NCI-H446 (cell line): Measurements from ENCODE around the gene TRMT2B.
"Not testable (repeated sequence)": the region's sequence is repeated elsewhere in the genome, so short reads cannot be mapped to it uniquely, and the experiment has no call there.

Source experiments
- DNase-seq, 2 experiments: peaks; one replicate each; lab custom pipeline; 2025; lab: John Stamatoyannopoulos, UW

Gene TRMT2B

DNA sequence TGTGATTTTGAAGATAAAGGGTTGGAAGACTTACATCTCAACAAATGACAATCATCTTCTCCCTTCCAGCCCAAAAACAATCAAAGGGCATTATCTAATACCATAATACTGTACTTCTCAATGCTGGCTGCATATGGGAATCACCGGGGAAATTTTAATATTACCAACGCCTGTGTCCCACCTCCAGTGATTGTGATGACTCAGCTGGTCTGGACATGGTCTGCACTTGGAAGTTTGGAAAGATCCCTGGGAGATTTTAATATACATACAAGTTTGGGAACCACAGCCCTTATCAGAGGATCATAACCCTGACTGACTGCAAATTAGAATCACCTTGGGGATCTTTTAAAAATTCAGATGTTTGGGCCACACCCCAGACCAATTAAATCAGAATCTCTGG lies 52.5 kb downstream of the TRMT2B start:
- DNase-seq: no peak

DNA sequence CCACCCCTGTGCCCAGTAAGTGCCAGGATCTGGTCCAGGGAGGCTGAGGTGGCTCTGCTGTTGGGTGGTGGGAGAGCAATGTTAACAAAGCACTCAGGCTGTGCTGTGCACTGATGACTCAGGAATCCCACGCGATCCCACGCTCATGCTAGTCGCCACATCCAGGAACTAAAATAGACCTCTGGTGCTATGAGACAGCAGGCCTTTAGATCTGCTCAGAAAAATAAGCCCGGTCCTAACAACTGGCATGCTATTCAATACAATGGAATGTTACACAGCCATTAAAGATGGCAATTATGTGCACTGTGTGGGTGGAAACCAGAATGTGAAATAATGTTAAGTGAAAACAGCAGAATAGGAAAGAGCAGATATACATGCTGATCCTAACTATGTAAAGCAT lies 56.4 kb downstream of the TRMT2B start:
- no peak for DNase-seq

DNA sequence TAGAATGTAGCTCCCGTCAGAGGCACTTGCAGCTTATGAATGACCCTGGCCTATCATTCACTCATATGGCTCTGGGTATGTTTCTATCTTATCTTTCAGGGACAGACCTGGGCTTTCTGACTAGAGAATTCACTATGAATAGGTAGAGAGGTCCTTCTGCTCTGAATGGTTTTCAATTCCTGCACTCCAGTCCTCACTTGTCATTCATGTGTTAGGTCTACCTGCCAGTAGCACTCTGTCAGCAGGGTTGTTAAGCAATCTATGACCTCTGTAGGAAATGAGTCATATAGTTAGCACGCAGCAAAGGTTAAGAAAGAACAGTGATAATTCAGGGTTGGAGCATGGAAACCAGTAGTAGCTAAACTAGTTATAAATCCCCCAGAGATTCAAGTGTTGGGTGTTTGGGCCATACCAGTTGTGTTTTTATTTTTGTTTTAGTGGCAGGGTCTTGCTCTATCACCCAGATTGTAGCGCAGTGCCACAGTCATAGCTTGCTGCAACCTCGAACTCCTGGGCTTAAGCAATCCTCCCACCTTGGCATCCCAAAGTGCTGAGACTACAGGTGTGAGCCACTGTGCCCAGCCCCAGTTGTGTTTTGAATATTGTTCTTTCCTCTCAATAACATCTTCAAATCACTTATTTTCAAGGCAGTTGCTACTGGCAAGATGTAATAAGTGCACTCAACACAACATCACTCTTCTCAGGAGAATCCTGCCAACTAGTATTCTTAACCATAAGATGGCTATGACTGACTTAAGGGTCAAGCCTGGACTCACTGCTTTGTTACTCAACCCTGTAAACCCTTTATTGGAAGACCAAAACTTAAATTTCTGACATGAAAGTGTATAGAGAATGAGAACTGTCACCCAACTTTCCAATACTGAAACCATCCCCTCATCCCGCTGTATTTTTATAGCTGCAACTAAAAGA lies 57.3 kb downstream of the TRMT2B start:
- no peak for DNase-seq

DNA sequence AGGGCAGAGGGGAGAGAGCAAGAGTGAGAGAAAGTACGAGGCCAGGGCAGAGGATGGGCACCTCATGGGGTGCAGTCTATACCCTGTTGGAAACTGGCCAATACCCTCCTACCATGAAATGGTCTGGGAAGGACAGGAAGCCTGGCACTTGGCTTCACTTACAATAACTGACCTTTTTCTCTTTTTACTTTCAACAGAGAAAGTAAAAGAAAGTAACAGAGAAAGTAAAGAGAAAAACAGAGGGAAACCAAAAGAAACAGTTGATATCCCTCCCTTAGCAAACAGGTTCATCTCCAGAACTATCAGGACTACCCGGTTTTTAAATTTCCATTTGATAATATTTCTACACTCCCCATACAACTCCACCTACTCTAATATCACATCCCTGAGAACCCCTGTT lies 61.8 kb downstream of the TRMT2B start:
- no peak for DNase-seq

DNA sequence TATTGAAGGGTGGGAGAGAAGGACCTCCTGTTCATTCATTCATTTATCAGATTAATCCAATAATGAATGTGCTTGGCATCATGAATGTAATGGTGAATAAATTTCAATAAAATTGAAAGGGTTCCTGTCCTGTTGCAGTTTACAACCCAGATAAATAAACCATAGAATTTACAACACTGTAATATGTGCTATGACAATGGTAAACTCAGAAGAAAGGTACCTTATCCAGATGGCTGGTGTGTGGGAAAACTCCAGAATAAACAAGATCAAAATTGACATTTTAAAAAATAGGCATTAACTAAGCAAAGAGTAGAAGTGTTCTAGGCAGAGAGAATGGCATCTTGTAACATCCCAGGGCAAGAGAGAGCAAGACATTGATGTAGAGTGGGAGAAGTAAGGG lies 67.1 kb downstream of the TRMT2B start:
- DNase-seq: no peak

DNA sequence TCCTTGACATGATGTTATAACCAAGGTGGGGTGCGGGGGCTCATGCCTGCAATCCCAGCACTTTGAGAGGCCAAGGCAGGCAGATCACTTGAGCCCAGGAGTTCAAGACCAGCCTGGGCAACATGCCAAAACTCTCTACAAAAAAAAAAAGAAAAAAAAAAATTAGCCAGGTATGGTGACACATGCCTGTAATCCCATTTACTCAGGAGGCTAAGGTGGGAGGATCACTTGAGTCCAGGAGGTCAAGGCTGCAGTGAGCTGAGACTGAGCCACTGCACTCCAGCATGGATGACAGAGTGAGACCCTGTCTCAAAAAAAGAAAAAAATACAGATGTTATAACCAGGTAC lies 70.4 kb downstream of the TRMT2B start:
- not testable (repeated sequence) for DNase-seq

DNA sequence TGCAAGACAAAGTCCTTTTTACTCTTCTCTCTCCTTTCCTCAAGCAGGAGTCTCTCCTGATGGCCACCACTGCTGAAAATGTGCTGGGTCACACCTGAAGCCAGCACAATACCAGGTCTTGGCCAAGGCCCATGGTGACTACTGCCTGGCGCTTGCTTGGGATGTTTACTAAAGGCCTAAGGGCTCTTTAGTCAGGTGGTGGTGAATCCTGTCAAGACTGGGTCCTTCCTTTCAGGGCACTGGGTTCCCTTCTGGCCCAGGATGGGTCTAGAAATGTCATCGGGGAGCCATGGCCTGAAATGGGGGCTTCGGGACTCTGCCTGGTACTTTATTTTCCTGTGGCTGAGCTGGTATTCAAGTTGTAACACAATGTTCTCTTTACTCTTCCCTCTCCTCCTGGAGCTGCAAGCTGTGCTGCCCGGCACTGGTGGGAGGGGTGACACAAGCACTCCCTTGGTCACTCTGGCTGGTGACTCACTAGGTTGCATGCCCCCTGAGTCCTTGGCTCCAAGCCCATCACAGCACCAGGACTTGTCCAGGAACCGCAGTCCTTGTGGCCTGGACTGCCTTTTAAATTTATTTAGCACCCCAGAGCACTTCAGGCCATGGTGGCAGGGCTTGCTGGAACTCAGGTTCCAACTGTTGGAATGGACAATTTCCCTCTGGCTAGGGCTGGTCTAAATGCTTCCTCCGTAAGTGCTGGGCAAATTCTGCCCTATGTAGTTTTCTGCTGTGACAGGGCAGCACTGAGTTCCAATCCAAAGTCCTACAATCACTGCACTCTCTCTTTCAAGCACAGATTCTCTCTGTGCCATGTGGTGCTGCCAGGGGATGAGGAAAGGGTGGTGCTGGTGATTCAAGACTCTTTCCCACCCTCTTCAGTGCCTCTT lies 71.1 kb downstream of the TRMT2B start:
- DNase-seq: no peak

DNA sequence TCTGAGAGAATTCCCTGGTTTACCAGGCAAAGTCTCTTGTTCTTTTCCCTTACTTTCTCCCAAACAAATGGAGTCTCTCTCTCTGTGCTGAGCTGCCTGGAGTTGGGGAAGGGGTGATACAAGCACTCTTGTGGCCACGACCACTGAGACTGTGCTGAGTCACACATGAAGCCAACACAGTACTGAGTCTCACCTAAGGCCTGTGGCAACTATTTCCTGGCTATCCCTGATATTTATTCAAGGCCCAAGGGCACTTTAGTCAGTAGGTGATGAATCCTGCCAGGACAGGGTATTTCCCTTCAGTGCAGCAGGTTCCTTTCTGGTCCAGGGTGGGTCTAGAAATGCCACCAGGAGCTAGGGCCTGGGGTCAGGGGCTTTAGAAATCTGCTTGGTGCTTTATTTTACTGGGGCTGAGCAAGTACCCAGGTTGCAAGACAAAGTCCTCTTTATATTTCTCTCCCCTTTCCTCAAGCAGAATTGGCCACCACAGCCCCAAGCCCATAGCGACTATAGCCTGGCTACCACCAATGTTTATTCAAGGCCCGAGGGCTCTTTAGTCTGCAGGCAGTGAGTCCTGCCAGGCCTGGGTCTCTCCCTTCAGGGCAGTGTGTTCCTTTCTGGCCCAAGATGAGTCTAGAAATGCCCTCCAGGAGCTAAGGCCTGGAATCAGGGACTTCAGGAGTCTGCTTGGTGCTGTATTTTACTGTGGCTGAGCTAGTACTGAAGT lies 71.9 kb downstream of the TRMT2B start:
- DNase-seq: no peak

DNA sequence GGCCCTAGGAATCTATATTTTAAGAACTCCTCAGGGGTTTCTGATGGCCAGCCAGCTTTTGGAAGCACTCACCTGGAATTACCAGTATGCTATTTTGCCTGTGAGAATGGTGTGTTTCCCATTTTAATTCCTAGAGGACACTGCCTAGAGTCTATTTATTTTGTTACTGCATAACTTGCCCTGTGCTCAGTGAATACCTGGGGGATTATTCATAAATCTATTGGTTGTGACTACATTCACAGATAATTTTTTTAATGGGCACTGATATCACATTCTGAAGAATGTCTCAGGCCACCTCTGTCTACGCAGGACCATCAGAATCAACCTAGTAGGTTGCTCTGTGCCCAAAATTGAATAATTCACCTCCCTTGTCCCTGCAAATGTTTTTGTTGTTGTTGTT lies 75.7 kb downstream of the TRMT2B start:
- DNase-seq: no peak

DNA sequence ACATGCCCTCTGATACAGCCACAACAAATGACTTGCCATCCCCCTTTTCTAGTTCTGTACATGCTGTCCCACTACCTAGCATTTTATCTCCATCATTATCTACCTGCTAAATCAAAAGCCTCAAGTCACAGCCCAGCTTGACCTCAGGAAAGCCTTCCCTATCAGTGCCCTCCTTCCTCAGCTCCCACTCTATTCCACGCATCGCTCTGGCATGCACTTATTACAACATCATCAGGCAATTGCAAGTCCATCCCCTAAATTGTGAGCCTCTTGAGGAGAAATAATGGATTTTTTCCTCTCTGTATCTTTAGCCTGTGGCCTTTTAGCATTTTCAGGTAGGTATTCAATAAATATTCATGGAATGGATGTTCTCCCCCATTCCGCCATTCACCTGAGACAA lies 76.7 kb downstream of the TRMT2B start:
- no peak for DNase-seq

DNA sequence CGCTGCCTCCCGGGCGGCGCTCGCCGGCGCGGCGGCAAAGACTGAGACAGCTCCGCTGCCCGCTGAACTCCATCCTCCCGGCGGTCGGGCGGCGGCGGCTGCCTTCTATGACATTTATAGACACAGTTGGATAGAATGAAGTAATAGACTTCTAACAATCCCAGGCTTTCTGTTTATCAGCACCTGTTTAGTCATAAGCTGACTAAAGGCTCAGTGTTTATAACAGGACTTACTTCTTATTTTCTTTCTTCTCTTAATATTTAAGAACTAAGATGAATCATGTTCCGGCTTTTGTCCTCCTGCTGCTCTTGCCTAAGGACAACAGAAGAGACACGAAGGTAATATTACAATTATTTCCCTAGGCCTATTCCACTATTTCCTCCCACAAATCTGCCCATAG lies 78.5 kb downstream of the TRMT2B start:
- DNase-seq: no peak

DNA sequence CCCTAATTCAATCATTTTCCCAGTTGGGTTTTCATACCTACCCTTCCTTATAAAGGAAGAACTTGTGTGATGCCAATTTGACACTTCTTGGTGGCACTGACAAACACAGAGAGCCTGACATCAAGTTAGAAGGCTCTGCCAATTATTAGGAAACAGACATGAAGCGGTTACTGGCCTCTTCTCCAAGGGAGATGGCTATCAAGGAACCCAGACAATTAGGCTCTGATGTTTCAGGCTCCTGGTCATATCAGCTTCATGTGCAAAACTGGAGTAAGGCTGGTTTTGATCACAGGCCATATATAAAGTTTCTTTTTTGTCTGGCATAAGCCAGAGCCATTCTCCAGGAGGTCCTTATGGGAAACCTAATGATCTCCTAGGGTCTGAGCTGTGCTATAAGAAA lies 82.0 kb downstream of the TRMT2B start:
- no peak for DNase-seq

DNA sequence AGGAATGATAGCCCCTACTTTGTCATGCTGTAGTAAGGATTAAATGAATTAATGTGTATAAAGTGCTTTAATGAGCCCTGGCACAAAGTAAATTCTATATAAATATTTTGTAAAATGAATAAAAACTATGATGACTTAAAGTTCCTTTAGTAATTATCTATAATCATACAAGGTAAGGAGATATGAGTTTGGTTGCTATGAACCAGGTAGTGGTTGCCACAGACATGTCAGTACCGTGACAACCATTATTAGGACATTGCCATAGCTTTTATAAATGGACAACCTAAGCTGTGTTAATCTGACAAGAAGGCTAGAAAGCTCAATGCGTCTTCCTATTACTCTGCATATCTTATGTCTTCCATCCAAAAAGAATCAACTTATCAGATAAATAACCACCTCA lies 82.5 kb downstream of the TRMT2B start, which contains the start of gene ARL13A:
Gene ARL13A (plus strand): TSS at position 301 of the 400 bp plus-strand sequence. CDS start 3,982 bp downstream, outside the sequence.
- no peak for DNase-seq

DNA sequence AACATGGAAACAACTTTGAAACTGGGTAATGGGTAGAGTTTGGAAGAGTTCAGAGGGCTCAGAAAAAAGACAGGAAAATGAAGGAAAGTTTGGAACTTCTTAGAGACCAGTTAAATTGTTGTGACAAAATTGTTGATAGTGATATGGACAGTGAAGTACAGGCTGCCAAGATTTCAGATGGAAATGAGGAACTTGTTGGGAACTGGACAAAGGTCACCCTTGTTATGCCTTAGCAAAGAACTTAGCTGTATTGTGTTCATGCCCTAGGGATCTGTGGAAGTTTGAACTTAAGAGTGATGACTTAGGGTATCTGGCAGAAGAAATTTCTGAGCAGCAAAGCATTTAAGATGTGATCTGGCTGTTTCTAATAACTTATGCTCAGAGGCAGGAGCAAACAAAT lies 87.5 kb downstream of the TRMT2B start:
- no peak for DNase-seq

DNA sequence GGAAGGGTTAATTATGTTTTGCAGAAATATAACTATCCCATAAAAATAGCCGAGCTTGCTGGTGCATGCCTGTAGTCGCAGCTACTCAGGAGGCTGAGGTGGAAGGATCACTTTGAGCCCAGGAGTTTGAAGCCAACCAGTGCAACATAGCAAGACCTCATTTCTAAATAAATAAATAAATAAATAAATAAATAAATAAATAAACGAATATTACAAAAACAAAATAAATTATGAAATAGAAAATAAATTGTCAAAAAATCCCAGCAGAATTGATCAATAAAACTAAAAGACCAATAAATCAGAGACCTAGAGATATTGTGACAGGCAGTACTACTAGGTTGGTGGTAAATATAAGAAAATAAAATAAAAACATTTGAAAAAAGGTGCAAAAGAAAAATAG lies 89.1 kb downstream of the TRMT2B start:
- DNase-seq: no peak
